Activated CD4-positive, alpha-beta T cell treated with anti-CD3 and anti-CD28 coated beads, Interleukin-2, amount 50 U/mL, for 48 hours (primary cell): ENCODE data around the gene ANAPC5.
A peak's percentile ranks its signal among the peaks of the same experiment; 100 is the strongest.
"Not testable (repeated sequence)": the region's sequence is repeated elsewhere in the genome, so short reads cannot be mapped to it uniquely, and the experiment has no call there.

Source experiments
- DNase-seq, 2 experiments: peaks; one replicate each; pipeline ENCODE4 v3.0.0-alpha.2; 2020

The ANAPC5 gene

GRCh38 chr12:121351820-121352681, at the start of gene ANAPC5:
TSS of gene ANAPC5 (minus strand) at chr12:121352411. CDS start at chr12:121352340, 71 bp downstream.
- DNase-seq: peak; percentile 89 to 92

- DNase-seq: peak; percentile 61 to 71
Measured at GRCh38 chr12:121400332-121401139, 48.3 kb upstream of the ANAPC5 start.

- peak; percentile 99 for DNase-seq
Measured at GRCh38 chr12:121399391-121400331, 47.5 kb upstream of the ANAPC5 start, which contains the start of gene RNF34. TSS of gene RNF34 (plus strand) at chr12:121400118. CDS start at chr12:121400213, 95 bp downstream.

- DNase-seq: no peak
Measured at GRCh38 chr12:121398355-121398754, 46.1 kb upstream of the ANAPC5 start.

GRCh38 chr12:121397521-121397920, 45.3 kb upstream of the ANAPC5 start:
- no peak for DNase-seq

- DNase-seq: no peak
Measured at GRCh38 chr12:121392325-121392716, 40.1 kb upstream of the ANAPC5 start.

- DNase-seq: peak; percentile 45 to 59
Measured at GRCh38 chr12:121391619-121392324, 39.6 kb upstream of the ANAPC5 start.

GRCh38 chr12:121390856-121391255, 38.6 kb upstream of the ANAPC5 start:
- DNase-seq: no peak

- DNase-seq: no peak
Measured at GRCh38 chr12:121388421-121388981, 36.3 kb upstream of the ANAPC5 start.

GRCh38 chr12:121384891-121385290, 32.7 kb upstream of the ANAPC5 start:
- not testable (repeated sequence) for DNase-seq

- DNase-seq: no peak
Measured at GRCh38 chr12:121383601-121384021, 31.4 kb upstream of the ANAPC5 start.

- no peak for DNase-seq
Measured at GRCh38 chr12:121379945-121380344, 27.7 kb upstream of the ANAPC5 start.

GRCh38 chr12:121378736-121379135, 26.5 kb upstream of the ANAPC5 start:
- no peak for DNase-seq

GRCh38 chr12:121376754-121377697, 24.8 kb upstream of the ANAPC5 start:
- no peak for DNase-seq

GRCh38 chr12:121374945-121375584, 22.9 kb upstream of the ANAPC5 start:
- DNase-seq: not testable (repeated sequence)

- DNase-seq: not testable (repeated sequence)
Measured at GRCh38 chr12:121374336-121374735, 22.1 kb upstream of the ANAPC5 start.

- no peak for DNase-seq
Measured at GRCh38 chr12:121373755-121374154, 21.5 kb upstream of the ANAPC5 start.

GRCh38 chr12:121371404-121371803, 19.2 kb upstream of the ANAPC5 start:
- no peak for DNase-seq

- no peak for DNase-seq
Measured at GRCh38 chr12:121366063-121366459, 13.8 kb upstream of the ANAPC5 start.
